Measurements from ENCODE around the gene DNAH2.
A peak's percentile ranks its signal among the peaks of the same experiment; 100 is the strongest.

The DNAH2 gene

GRCh38 chr17:7717756-7718350 is 309 bp downstream of the DNAH2 start:
- Histone ChIP-seq H2AFZ (ENCODE audit: low read length) (peak overlapping the region; percentile 95), H3K27me3 (ENCODE audit: insufficient read depth, low read length, poor library complexity, severe bottlenecking) (peaks cover 9% of the 10 kb centered on the region), H3K4me1 (ENCODE audit: insufficient read depth, low read length, poor library complexity, severe bottlenecking) (peaks cover 11% of the 10 kb centered on the region)

GRCh38 chr17:7719661-7720060 is 2.1 kb downstream of the DNAH2 start:
- H3K9me3 ChIP-seq (ENCODE audit: insufficient read depth, low read depth, low read length): no peaks in the 10 kb centered on the region
- peaks cover 11% of the 10 kb centered on the region for H3K4me1 ChIP-seq (ENCODE audit: insufficient read depth, low read length, poor library complexity, severe bottlenecking)
- TF ChIP-seq EZH2phosphoT487 (IDR thresholded peaks at IDR 0.05; ENCODE audit: borderline replicate concordance) (no peak), CTCF (conservative IDR thresholded peaks at IDR 0.05; ENCODE audit: low read length) (no peak)
- H3K4me2 ChIP-seq (ENCODE audit: low read depth, low read length, poor library complexity, severe bottlenecking): no peak overlapping the region
- no peaks in the 10 kb centered on the region for H3K36me3 ChIP-seq (ENCODE audit: insufficient read depth, low read length)
- H3K9me2 ChIP-seq (replicated peaks; ENCODE audit: low read depth, low read length): no peaks in the 10 kb centered on the region
- H3F3A ChIP-seq (ENCODE audit: low read depth): no peaks in the 10 kb centered on the region
- H4K20me1 ChIP-seq (ENCODE audit: insufficient read depth, low read length, poor library complexity, severe bottlenecking): no peaks in the 10 kb centered on the region
- no peaks in the 10 kb centered on the region for H3K79me2 ChIP-seq (ENCODE audit: insufficient read depth, low read length)
- H3K4me3 ChIP-seq (ENCODE audit: low read length, poor library complexity, severe bottlenecking): no peak overlapping the region
- H2AFZ ChIP-seq (ENCODE audit: low read length): no peak overlapping the region
- no peak overlapping the region for H3K9ac ChIP-seq (ENCODE audit: low read depth, low read length, poor library complexity, severe bottlenecking)
- peaks cover 9% of the 10 kb centered on the region for H3K27me3 ChIP-seq (ENCODE audit: insufficient read depth, low read length, poor library complexity, severe bottlenecking)

More at GRCh38 chr17:7717756-7718350, 309 bp downstream of the DNAH2 start:
- Histone ChIP-seq H3K4me2 (ENCODE audit: low read depth, low read length, poor library complexity, severe bottlenecking) (peak overlapping the region; percentile 90), H3K36me3 (ENCODE audit: insufficient read depth, low read length) (no peaks in the 10 kb centered on the region), H3K9me3 (ENCODE audit: insufficient read depth, low read depth, low read length) (no peaks in the 10 kb centered on the region), H3K9me2 (replicated peaks; ENCODE audit: low read depth, low read length) (no peaks in the 10 kb centered on the region), H3K9ac (ENCODE audit: low read depth, low read length, poor library complexity, severe bottlenecking) (peak overlapping the region; percentile 66), H3K79me2 (ENCODE audit: insufficient read depth, low read length) (no peaks in the 10 kb centered on the region), H3F3A (ENCODE audit: low read depth) (no peaks in the 10 kb centered on the region), H3K4me3 (ENCODE audit: low read length, poor library complexity, severe bottlenecking) (peak overlapping the region; percentile 81), H4K20me1 (ENCODE audit: insufficient read depth, low read length, poor library complexity, severe bottlenecking) (no peaks in the 10 kb centered on the region)
- TF ChIP-seq EZH2phosphoT487 (IDR thresholded peaks at IDR 0.05; ENCODE audit: borderline replicate concordance) (no peak), CTCF (conservative IDR thresholded peaks at IDR 0.05; ENCODE audit: low read length) (no peak)

- Histone ChIP-seq H3K4me2 (ENCODE audit: low read depth, low read length, poor library complexity, severe bottlenecking) (no peak overlapping the region), H4K20me1 (ENCODE audit: insufficient read depth, low read length, poor library complexity, severe bottlenecking) (no peaks in the 10 kb centered on the region), H3K9me3 (ENCODE audit: insufficient read depth, low read depth, low read length) (no peaks in the 10 kb centered on the region), H3K79me2 (ENCODE audit: insufficient read depth, low read length) (no peaks in the 10 kb centered on the region), H3K4me1 (ENCODE audit: insufficient read depth, low read length, poor library complexity, severe bottlenecking) (peaks cover 11% of the 10 kb centered on the region), H3K36me3 (ENCODE audit: insufficient read depth, low read length) (no peaks in the 10 kb centered on the region), H3K27me3 (ENCODE audit: insufficient read depth, low read length, poor library complexity, severe bottlenecking) (peaks cover 6% of the 10 kb centered on the region), H3F3A (ENCODE audit: low read depth) (no peaks in the 10 kb centered on the region), H3K9me2 (replicated peaks; ENCODE audit: low read depth, low read length) (no peaks in the 10 kb centered on the region), H2AFZ (ENCODE audit: low read length) (peak overlapping the region; percentile 50; the same call in 1 of the 2 replicates), H3K9ac (ENCODE audit: low read depth, low read length, poor library complexity, severe bottlenecking) (no peak overlapping the region), H3K4me3 (ENCODE audit: low read length, poor library complexity, severe bottlenecking) (no peak overlapping the region)
- no peak for TF ChIP-seq CTCF (conservative IDR thresholded peaks at IDR 0.05; ENCODE audit: low read length)
- TF ChIP-seq EZH2phosphoT487 (IDR thresholded peaks at IDR 0.05; ENCODE audit: borderline replicate concordance): no peak
Observed at GRCh38 chr17:7720125-7720524, 2.6 kb downstream of the DNAH2 start.
